Heart right ventricle (tissue), 16 donors: ENCODE data around the gene CUL4A. TPM values are rescaled to one million over a fixed set of nuclear protein-coding genes. Genes with fewer than 3 reads are reported as not detected.
"Not testable (repeated sequence)": the region's sequence is repeated elsewhere in the genome, so short reads cannot be mapped to it uniquely, and the experiment has no call there.

Experiments
- ATAC-seq, 8 donors: fragments of 200-7000 bp; cut with Tn5 transposase; one replicate each; pipeline ENCODE4 v1.9.1; 2020; ENCODE audit warnings: mild to moderate bottlenecking in 8 of 8, moderate library complexity in 8 of 8, moderate number of reproducible peaks in 1 of 8
- DNase-seq, 2 donors: peaks; one replicate each; pipeline ENCODE4 v3.0.0-alpha.2; 2020
- H3K27ac ChIP-seq, 10 donors: fragments of 200-600 bp; sonication (generic) in 2 of 10; one replicate each; pipeline versions ENCODE4 v1.5.0 to v1.8.0; 2020 to 2022; ENCODE audit warnings: mild to moderate bottlenecking in 3 of 10
- H3K27me3 ChIP-seq, 7 donors: fragments of 200-600 bp; one replicate each; pipeline ENCODE4 v1.8.0; 2021 to 2022; ENCODE audit warnings: mild to moderate bottlenecking in 2 of 7
- H3K36me3 ChIP-seq, 9 donors: fragments of 200-600 bp; sonication (generic) in 1 of 9; one replicate each; pipeline versions ENCODE4 v1.5.0 to v1.8.0; 2020 to 2022; ENCODE audit warnings: mild to moderate bottlenecking in 2 of 9
- H3K4me1 ChIP-seq, 9 donors: fragments of 200-600 bp; sonication (generic) in 1 of 9; one replicate each; pipeline versions ENCODE4 v1.5.0 to v1.8.0; 2020 to 2022; ENCODE audit warnings: mild to moderate bottlenecking in 4 of 9
- H3K4me3 ChIP-seq, 10 donors: fragments of 200-600 bp; sonication (generic) in 2 of 10; one replicate each; pipeline versions ENCODE4 v1.5.0 to v1.8.0; 2020 to 2022; ENCODE audit warnings: mild to moderate bottlenecking in 7 of 10, moderate library complexity in 2 of 10
- H3K9me3 ChIP-seq, 11 donors: fragments of 200-600 bp in 10 of 11; sonication (generic) in 2 of 11; one replicate each; pipeline versions ENCODE4 v1.5.0 to v1.8.0; 2013 to 2022; ENCODE audit warnings: mild to moderate bottlenecking in 2 of 11, control low read depth in 1 of 11, moderate library complexity in 1 of 11
- WGBS, 2 donors: extraction: QIAGEN DNeasy Blood & Tissue Kit; methylation state at CpG; one replicate each; pipeline ENCODE4 v1.1.7; 2013; ENCODE audit warnings: inconsistent platforms in 1 of 2; 5-methylcytosine and 5-hydroxymethylcytosine counted together
- intact Hi-C, 10 donors: fragments of 100-400 bp; cut with DNase I; formaldehyde crosslinking; loops; one replicate each; pipeline versions ENCODE4 v1.11.1 to v1.14.2; 2022
- polyA plus RNA-seq, 2 donors: library from polyadenylated mRNA; stranded (reverse); fragments of 200-250 nt; gene quantifications; one replicate each; pipeline ENCODE4 v1.2.3, GENCODE V29; 2013
- total RNA-seq, 10 donors: library from RNA; stranded (reverse); fragmentation: NEBNext Ultra II Directional in 3 of 10; extraction: Animal tissue kit (Norgen Biotek cat#: 25700) in 3 of 10; gene quantifications; one replicate each; pipeline versions ENCODE4 v1.2.1 to v1.2.4, GENCODE V29; 2021 to 2023
- TF ChIP-seq, protein P1 (sequence below), 9 donors: fragments of 200-600 bp; sonication (generic) in 2 of 9; IDR thresholded peaks; one replicate each; pipeline versions ENCODE4 v1.5.0 to v1.8.0; 2021 to 2022; ENCODE audit warnings: antibody characterized with exemption in 9 of 9, mild to moderate bottlenecking in 5 of 9, moderate library complexity in 1 of 9
- donor health status: Arrhythmogenic right ventricular cardiomyopathy.
- donor health status: ischemic (EF 13 %, LVEDD 7.1; RV severe dilation, severe dysfunction).
- donor health status: healthy with polysubstance abuse.
- donor health status: DM: no; HTN: yes; CAD: no.
- donor health status: DM: no; HTN: no; CAD: no.
- donor health status: ischemic (EF 25% LVEDD 6.9; RV normal size, moderate dysfunction).
- donor health status: ischemic (EF 25% LVEDD 5.7; RV mildly dilated, moderate dysfunction).
- donor health status: healthy.
- donor health status: DM: yes; HTN: yes; CAD: no.
- donor health status: Ischemic cardiomyopathy.
- donor health status: ischemic (EF 35%, LVEDD 5.7; RV mildly dilated, moderate dysfunction).
- donor health status: nonischemic (EF 11% LVEDD 7.7; RV severe dilation, severe dysfunction).
- donor health status: DM: yes; HTN: yes; CAD: no.
- donor health status: PGD.
- donor health status: ischemic (EF 29% LVEDD 5.4; RV normal size, mild dysfunction).
- donor health status: nonischemic (EF 23%, LVEDD 6.1; RV moderate dilation, normal function).

Gene CUL4A
- total and polyA plus RNA-seq, 12 donors, result 35.8 to 141 (median 110) TPM

DNA sequence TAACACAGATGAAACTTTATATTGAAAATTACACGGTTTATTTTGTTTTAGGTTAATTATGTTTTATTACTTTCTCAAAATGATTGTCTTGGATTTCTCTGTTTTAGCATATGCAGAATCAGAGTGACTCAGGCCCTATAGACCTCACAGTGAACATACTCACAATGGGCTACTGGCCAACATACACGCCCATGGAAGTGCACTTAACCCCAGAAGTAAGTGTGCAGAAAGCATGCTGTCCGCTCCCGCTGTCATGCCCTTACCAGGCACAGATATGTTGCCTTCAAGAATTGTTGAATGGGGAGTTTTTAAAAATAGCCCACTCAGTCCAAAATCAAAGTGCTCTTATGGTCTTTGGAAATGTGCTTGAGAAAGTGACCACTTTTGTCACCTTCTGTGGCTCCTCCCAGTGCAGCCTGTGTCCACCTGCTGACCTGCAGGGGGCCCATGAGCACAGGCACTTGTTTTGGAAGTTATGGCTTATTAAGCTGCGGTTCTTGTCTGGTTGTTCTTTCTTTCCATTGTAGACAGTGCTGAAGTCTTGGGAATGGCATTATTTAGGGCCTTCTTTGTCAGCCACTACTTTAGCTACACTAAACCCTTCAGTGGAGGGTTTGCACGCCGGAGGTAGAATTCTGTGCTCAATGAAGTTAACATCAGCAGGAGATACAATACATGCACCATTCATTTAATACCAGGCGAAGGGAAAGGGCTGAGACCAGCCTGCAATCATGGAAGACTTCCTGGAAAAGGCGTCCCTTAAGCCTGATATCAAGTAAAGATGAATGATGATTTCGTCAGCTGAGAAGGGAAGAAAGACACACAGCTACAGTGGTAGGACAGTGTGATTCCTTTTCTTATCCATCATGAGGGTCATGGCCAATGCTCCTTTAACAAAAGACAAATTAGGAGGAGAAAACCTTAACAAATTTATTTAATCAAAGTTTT, 36.7 kb downstream of the CUL4A start:
- ATAC-seq, result no peak
- peaks cover 0 to 100% (median 68%) of the 10 kb centered on the region in 9 donors for H3K36me3 ChIP-seq
- intact Hi-C loops, result no loop called here
- TF ChIP-seq, protein P1, sequence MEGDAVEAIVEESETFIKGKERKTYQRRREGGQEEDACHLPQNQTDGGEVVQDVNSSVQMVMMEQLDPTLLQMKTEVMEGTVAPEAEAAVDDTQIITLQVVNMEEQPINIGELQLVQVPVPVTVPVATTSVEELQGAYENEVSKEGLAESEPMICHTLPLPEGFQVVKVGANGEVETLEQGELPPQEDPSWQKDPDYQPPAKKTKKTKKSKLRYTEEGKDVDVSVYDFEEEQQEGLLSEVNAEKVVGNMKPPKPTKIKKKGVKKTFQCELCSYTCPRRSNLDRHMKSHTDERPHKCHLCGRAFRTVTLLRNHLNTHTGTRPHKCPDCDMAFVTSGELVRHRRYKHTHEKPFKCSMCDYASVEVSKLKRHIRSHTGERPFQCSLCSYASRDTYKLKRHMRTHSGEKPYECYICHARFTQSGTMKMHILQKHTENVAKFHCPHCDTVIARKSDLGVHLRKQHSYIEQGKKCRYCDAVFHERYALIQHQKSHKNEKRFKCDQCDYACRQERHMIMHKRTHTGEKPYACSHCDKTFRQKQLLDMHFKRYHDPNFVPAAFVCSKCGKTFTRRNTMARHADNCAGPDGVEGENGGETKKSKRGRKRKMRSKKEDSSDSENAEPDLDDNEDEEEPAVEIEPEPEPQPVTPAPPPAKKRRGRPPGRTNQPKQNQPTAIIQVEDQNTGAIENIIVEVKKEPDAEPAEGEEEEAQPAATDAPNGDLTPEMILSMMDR (IDR thresholded peaks at IDR 0.05), result peak in 3 of 9 donors; percentile 18 to 29 (median 25)
- H3K27ac ChIP-seq, result no peak overlapping the region
- no peaks in the 10 kb centered on the region for H3K4me1 ChIP-seq
- H3K9me3 ChIP-seq, result no peaks in the 10 kb centered on the region
- DNase-seq, result no peak
- WGBS, 2 donors, result 82 to 83% methylated on average over 10 of the region's 10 CpGs
- no peaks in the 10 kb centered on the region for H3K27me3 ChIP-seq
- H3K4me3 ChIP-seq, result no peak overlapping the region

DNA sequence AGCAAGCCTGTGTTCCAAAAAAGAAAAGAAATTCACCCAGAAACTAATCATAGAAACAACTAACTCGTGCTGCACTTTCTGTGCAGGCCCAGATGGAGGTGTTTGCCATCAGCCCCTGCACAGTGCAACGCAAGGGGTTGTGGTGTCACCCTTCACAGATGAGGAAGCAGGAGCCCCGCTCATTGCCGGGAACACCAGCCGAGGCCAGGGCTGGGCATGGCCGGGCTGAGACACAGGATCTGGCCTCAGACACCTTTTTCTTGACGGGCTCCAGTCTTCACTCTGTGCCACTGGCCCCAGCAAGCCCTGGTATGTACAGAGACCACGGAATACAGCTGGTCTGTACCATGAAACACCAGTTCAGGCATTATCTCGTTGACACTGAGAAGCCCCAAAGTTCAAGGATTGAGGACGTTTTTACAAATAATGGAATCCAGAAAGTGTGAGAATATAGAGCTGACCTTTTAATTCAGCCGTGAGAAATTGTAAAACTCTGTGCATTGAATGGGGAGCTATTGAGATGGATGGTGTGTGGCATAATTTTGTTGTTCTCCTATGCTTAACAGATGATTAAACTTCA, 43.2 kb downstream of the CUL4A start:
- WGBS, 2 donors, result 89% methylated on average over 11 of the region's 11 CpGs
- H3K4me1 ChIP-seq, result no peaks in the 10 kb centered on the region
- TF ChIP-seq, protein P1 (IDR thresholded peaks at IDR 0.05), result no peak
- no peaks in the 10 kb centered on the region for H3K27me3 ChIP-seq
- DNase-seq, result no peak
- no peak overlapping the region for H3K27ac ChIP-seq
- peaks cover 0 to 100% (median 86%) of the 10 kb centered on the region in 9 donors for H3K36me3 ChIP-seq
- peak in 1 of 8 donors; percentile 31 for ATAC-seq
- no peak overlapping the region for H3K4me3 ChIP-seq
- intact Hi-C loops, result no loop called here
- no peaks in the 10 kb centered on the region for H3K9me3 ChIP-seq

DNA sequence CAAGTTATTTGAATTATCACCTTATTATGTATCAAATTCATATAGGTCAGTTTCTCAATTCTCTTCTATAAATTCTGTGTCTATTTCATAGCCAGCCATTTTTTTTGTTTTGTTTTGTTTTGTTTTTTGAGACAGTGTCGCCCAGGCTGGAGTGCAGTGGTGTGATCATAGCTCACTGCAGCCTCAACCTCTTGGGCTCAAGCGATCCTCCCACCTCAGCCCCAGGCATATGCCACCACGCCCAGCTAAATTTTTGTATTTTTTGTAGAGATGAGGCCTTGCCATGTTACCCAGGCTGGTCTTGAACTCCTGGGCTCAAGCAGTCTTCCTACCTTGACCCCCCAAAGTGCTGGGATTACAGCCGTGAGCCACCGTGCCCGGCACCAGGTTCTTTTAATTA, 48.5 kb downstream of the CUL4A start:
- DNase-seq, H3K4me3 ChIP-seq, ATAC-seq, H3K4me1 ChIP-seq, H3K27ac ChIP-seq, H3K27me3 ChIP-seq, intact Hi-C loops, H3K9me3 ChIP-seq: not testable (repeated sequence)
- 98% methylated on average over 6 of the region's 6 CpGs for WGBS, 2 donors
- H3K36me3 ChIP-seq, result peaks cover 3 to 100% (median 71%) of the 10 kb centered on the region in 9 donors

DNA sequence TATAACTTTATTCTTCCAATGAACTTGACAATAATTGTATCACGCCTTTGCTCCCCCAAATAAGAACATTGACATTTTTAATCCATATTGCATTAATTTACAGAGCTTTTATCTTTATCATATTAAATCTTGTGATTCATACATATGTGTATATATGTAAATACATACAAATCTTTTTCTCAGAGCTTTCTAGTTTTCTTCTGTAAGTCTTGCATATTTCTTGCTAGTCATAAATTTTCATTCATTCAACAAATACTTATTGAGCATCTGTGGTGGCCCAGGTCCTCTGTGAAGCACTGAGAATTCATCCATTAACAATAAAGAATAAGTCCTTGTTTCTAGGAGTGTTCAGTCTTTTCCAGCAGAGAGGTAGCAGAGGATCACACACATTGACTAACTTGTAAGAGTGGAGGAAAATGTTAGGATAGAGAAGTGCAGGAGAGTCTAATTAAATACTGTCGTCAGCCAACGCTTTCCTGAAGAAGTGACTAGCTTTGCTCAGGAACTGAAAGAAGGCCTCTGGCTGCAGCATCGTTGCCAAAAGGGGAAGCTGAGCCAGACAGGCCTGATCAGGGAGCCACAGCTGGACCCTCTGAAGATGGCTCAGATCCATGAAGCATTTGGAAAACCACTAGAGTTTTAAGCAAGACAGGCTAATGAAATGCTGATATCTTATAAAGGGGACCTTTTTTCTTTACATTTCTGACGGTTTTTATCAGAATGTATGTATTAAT, 49.1 kb downstream of the CUL4A start:
- TF ChIP-seq, protein P1 (IDR thresholded peaks at IDR 0.05), result no peak
- intact Hi-C loops, result no loop called here
- Histone ChIP-seq H3K27ac (peak overlapping the region in 1 of 10 donors; percentile 8), H3K36me3 (peaks cover 3 to 100% (median 71%) of the 10 kb centered on the region in 9 donors), H3K9me3 (no peaks in the 10 kb centered on the region), H3K4me3 (no peak overlapping the region), H3K27me3 (no peaks in the 10 kb centered on the region), H3K4me1 (peaks cover 0 to 4% (median 0%) of the 10 kb centered on the region in 9 donors)
- ATAC-seq (peak in 1 of 8 donors; percentile 33), DNase-seq (no peak)
- WGBS, 2 donors, result 92 to 95% methylated on average over 5 of the region's 5 CpGs
